Germinal center (tissue), 1 donor: ENCODE measurements around the gene XIRP1.

ENCODE experiments used
- DNase-seq: peaks from one replicate; pipeline ENCODE4 v3.0.0; 2012; ENCODE audit warnings: mixed read lengths, low spot score

The XIRP1 gene

GRCh38 chr3:39166134-39166710 is 26.2 kb downstream of the XIRP1 start:
- no peak for DNase-seq

- DNase-seq = no peak
Observed at GRCh38 chr3:39165518-39165917, 26.9 kb downstream of the XIRP1 start.

GRCh38 chr3:39164414-39164813 is 28.0 kb downstream of the XIRP1 start:
- DNase-seq = no peak

GRCh38 chr3:39158148-39158715 is 34.2 kb downstream of the XIRP1 start:
- no peak for DNase-seq

GRCh38 chr3:39157359-39157758 is 35.0 kb downstream of the XIRP1 start:
- no peak for DNase-seq

GRCh38 chr3:39156421-39156820 is 36.0 kb downstream of the XIRP1 start:
- DNase-seq = no peak

- no peak for DNase-seq
Observed at GRCh38 chr3:39154280-39155021, 37.9 kb downstream of the XIRP1 start.

- no peak for DNase-seq
Observed at GRCh38 chr3:39153977-39154279, 38.5 kb downstream of the XIRP1 start.

- no peak for DNase-seq
Observed at GRCh38 chr3:39150803-39151631, 41.4 kb downstream of the XIRP1 start.

GRCh38 chr3:39150148-39150802 is 42.1 kb downstream of the XIRP1 start:
- DNase-seq = no peak

GRCh38 chr3:39149498-39150147 is 42.8 kb downstream of the XIRP1 start:
- no peak for DNase-seq

GRCh38 chr3:39149059-39149455 is 43.3 kb downstream of the XIRP1 start:
- DNase-seq = peak; percentile 46

- DNase-seq = no peak
Observed at GRCh38 chr3:39148435-39149058, 43.8 kb downstream of the XIRP1 start.

- DNase-seq = peak; percentile 52
Observed at GRCh38 chr3:39147711-39148434, 44.5 kb downstream of the XIRP1 start.

- DNase-seq = no peak
Observed at GRCh38 chr3:39146611-39147591, 45.5 kb downstream of the XIRP1 start.

GRCh38 chr3:39146083-39146501 is 46.3 kb downstream of the XIRP1 start:
- DNase-seq = no peak

- DNase-seq = no peak
Observed at GRCh38 chr3:39144748-39145380, 47.5 kb downstream of the XIRP1 start.

GRCh38 chr3:39144095-39144747 is 48.2 kb downstream of the XIRP1 start:
- DNase-seq = no peak
